ENCODE data around the gene EHD1.
A peak's percentile ranks its signal among the peaks of the same experiment; 100 is the strongest.

EHD1 gene

DNA sequence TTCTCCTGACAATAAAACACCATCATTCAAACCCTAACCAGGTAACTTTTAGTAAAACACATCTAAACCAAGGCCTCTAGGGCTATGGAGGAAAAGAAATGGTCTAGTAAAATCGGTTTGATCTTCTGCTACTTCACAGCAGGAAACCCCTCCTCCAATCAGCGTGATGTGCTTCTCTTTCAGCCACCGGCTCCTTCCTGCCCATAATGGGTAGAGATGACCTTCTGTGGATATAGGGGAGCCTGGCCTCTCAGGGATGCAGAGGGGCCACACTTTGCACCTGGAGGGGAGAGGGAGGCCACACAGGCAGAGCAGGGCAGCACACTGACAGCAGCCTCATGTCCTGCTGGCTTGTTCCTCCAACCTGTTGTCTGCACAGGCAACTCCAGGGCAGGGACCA is 6.9 kb downstream of the EHD1 start:
- no peak for DNase-seq

DNA sequence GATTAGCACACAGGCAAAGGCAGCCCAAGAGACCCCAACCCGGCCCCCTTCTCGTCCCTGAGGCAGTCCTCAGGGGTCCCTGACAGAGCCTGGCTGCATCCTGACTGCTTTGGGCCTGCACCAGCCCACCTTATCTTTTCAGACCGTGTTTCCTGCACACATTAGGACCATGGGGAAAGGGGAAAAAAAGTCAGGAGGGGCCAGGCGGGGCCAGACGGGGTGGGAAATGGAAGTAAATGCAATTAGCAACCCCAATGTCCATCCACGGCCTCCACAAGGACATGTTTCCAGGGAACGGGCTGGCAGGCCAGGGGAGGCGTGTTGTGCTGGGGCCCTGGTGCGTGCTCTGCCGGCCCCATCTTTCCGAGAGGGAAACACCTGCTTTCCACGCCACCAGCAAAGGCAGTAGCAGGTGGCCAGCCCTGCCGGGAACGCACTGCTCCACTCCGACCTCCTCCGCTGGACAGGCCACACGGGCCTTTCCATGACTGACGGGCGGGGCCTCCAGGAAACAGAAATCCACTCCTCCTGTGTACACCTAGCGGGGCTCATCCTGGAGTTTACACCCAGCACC is 7.4 kb downstream of the EHD1 start:
- no peak for DNase-seq

DNA sequence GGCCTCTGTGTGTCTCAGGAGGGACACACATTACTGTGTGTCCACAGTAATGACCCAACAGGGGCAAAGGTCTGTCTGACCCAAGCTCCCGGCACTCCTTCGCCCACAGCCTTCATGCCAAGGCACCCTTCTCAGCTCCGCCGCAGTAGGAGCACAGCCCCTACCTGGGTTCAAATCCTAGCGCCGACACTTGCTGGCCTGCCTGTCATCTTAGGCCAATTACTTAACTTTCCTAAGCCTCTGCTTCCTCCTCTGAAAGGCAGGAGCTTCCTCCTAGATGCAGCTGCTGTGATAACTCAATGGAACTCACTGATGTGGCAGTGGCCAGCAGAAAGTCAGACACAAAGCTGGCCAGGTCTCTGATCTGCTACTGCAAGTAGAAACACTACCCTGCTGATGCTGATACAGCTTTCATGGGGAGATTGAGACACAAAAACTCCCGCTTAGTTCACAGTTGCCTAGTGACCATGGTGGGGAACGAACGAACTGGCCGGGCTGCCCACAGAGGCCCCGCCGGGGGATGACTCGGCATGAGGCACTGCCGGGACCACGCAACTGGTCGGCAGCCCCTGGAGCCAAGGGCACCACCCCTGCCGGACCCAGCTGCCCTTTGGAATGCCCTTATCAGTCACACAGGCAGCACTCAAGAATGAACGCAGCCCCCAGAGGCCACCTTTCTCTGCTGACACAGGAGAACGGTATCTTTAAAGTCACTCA is 8.1 kb downstream of the EHD1 start:
- no peak for DNase-seq

DNA sequence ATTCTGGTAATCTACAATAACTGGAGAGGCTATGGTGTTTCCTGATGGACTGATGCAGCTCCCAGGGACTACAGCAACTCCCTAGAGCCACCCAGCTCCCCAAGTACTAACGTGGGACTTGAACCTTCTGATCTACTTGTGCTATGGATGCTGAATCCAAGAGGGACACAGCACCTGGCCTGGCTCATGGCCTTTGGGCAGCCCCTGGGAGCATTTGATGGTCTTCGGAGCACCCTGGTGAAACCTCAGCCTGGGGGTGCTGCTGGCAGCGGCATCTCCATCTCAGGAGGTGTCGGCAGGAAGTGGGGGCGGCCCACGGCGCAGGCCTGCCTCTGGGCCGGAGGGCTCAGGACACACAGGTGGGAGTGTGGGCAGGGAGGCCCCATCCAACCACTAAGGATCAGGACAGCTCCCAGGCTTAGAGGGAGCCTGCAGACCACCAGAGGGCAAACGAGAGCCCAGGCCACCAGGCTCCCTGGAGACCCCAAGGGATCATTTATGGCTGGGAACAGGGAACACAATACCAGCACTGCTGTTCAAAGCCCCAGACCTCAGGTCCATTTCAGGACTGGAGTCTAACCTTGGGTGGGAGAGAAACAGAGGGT is 8.7 kb downstream of the EHD1 start:
- no peak for DNase-seq

DNA sequence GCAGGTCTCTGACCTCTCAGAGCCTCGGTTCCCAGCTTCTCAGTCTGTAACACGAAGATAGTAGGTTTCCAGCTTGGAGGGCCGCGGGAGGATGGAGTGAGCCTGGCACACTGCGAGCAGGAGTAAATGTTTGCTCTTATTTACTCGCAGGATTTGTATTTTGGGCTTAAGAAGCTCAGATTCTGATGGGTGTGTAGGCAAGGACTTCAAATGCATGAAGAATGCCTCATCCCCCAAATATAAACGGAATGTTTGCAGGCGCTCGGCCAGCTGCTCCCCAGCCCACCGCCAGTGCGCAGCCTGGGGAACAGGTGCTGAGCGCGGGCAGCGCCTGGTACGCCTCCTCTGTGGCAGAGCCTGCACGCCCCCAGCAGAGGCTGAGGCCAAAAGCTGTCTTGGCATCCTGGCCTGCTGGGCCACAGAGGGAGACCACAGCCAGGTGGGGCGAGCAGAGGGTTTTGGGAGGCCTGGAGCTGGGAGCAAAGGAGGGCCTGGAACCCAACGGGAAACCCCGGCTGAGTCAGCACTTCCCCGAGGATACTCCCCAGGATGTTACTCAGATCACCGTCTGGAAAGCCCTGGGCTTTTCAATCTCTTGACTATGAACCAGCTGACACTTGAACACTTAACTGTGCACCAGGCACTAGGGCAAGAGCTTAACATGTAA is 9.4 kb downstream of the EHD1 start:
- DNase-seq: no peak

DNA sequence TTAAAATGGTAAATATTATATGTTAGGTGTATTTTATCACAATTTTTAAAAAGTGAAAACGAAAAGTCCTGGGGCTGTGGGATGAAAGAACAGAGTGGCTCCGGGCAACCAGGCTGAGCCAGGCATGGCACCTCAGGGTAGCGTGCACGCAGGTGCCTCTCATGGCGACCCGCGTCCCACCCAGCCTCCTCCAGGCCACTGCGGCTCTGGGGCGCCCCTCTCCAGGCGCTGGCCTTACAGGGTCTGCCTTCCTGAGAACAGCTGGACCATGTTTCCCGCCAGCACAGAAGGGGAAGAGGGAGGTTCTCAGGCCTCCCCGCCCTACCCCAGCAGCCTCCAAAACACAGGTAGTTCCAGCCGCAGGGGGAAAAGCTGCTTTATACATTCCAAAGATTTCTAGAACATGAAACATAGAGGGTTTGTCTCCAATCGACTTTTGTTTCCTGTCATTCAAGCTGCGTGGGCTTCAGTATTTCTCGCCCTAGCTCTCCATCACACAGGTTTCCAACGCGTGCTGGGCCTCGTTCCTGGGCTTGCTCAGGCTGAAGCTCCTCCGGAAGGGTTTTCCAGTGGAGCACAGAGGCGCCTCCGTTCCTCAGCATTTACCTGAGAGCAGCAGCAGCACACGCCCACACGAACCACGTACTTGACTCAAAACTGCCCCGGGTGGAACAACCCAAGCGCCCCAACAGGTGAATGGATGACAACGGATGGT is 10.5 kb downstream of the EHD1 start:
- DNase-seq: no peak

DNA sequence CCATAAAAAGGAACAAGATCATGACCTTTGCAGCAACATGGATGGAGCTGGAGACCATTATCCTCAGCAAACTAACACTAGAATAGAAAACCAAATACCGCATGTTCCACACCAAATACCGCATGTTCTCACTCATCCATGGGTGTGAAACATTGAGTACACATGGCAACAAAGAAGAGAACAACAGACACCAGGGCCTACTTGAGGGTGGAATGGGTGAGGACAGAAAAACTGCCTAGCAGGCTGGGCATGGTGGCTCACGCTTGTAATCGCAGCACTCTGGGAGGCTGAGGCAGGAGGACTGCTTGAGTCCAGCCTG is 12.3 kb downstream of the EHD1 start:
- DNase-seq: no peak

DNA sequence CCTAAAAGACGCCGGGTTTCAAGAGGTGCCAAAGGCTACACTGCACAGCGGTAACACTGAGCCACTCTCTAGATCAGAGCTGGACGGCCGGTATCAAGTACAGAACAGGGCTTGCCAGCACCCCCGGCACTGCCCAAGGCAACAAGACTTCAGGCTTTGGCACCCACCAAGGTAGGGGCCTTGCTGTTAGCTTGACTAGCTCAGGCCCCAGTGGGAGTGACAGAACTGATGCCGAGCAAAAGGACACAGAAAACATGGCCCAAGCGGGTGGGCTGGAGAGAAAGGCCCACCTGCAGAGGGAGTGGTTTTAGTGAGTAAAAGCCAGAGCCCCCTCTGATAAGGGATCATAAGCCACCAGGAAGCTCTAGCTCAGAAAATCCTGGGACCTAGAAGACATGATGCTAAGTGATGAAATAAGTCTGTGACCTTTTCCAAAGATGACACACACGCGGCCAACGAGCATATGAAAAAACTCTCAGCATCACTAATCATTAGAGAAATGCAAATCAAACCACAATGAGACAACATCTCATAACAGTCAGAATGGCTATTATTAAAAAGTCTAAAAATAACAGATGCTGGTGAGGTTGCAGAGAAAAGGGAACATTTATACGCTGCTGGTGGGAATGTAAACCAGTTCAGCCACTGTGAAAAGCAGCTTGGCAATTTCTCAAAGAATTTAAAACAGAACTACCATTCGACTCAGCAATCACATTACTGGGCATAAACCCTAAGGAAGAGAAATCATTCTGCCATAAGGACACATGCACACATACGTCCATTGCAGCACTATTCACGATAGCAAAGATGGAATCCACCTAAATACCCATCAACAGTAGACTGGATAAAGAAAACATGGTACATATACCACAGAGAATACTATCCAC is 12.9 kb downstream of the EHD1 start:
- DNase-seq: peak; percentile 74

DNA sequence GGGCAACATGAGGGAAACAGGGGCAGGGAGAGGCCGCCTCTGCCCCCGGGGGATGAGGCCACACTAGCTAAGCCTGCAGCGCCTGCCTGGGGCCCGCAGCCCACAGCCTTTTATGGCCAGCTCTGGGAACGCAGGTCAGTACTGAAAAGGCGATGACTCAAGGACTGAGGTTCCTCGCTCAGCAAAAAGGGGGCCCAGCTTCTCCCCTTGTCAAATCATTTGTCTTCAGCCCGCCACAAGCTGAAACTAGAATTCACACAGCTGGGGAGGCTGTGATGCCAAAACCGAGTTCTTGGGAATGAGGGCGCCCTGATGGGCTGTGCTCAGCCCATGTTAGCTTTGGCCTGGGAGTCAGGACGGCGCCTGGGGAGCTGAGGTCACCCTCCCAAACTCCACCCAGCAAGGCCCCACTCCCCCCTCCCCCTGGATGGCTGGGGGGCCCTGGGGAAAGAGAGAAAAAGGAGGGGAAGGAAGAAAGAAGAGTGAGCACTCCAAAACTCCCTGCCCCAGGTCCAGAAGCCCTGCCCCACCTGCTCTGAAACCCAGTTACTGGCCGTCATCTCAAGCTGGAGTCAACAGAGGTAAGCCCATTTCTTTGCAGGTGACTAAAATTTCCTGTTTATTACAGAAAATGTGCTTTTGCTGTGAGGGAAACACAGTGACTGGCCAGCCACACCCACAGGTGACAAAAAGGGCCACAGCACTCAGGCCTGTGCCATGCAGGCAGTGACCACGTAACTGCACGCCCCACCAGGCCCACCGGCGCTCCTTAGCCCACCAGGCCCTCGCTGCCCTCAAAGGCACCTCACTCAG is 13.7 kb downstream of the EHD1 start:
- DNase-seq: peak; percentile 65

DNA sequence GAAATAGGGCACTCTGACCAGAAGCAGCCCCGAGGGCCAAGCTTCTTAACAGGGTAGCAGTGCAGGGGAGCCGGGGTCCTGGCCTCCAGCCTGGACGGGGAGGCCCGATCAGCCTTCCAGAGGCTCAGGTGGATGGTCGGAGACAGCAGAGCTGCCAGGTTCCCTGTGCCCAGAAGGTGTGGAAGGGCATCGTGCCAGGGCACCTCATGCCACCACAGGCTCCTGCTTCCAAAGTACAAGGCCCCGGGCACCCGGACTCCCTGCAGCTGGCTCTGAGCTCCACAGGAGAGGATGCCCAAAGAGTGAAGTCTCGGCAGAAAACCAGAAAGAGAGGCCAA is 14.3 kb downstream of the EHD1 start:
- DNase-seq: no peak

DNA sequence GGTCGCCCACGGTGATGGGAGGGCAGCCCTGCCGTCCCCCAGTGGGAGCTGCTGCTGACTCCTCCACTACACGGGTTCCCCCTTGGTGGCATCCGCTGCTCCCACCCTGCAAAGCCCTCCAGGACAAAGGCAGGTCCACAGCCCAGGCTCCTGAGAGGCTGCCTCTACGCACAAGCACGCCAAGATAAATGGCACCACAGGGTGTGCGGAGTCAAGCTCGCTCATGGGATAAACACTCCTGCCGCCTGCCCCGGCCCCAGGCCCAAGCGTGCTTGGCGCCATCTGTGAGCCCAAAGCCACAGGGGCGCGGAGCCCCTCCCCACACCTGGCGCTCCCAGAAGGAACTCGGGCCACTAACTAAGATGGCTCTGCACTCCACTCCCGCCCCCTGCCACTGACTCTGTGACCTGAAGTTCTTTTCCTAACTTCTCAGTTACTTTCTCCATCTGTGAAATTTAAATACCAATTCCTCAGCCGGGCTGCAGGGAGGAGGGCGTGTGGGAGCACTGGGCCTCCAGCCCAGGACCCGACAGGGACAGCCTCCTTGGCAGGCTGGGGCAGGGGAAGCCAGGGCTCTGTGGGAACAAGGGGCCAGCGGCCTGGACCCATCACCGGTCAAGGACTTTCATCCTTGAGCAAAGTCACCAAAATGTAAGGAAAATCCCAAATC is 14.9 kb downstream of the EHD1 start:
- DNase-seq: no peak

DNA sequence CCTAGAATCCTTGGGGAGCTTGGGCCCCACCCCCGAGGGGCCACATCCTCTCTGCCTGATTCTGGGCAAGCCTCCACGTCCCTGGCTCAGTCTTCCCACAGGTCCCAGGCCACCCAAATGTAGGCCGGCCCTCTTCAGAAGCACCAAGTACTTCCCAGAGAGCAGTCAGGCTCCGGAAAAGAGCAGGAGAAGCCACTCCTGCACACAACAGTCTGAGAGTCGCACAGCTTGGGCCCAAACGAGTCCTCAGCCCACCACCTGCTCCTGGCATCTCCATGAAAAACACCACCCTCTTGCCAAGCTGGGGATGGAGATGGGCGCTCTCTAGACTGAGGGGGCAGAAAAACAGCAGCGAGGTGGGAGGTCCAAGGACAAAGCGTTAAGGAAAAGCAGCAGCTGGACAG is 15.4 kb downstream of the EHD1 start:
- no peak for DNase-seq

DNA sequence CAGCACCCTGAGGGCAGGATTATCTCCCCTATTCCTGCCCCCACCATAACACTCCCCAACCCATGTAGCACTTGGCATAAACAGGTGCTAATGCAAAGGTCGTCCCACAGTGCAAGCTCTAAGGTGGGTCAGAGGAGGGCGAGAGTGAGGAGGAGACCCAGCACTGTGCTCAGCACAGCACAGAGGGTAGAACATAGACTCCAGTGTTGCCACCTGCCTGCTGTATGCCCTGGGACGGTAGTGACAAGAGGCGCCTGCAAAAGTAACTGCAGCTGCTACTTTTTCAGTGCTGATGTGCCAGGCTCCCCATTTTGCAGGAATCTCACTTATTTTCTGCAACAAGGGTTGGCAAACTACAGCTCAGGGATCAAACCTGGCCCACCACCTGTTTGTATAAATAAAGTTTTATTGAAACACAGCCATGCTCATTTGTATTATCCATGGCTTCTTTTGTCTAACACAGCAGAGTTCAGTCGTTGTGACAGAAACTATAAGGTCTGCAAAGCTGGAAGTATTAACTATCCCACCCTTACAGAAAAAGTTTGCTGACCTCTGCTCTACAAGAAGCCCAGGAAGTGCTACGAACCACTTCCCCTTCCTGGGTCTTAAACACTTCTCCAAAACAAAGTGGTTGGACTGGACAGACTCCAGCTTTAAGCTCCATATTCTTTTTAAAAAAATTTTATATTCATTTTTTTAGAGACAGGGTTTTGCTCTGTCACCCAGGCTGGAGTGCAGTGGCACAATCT is 17.0 kb downstream of the EHD1 start:
- no peak for DNase-seq

DNA sequence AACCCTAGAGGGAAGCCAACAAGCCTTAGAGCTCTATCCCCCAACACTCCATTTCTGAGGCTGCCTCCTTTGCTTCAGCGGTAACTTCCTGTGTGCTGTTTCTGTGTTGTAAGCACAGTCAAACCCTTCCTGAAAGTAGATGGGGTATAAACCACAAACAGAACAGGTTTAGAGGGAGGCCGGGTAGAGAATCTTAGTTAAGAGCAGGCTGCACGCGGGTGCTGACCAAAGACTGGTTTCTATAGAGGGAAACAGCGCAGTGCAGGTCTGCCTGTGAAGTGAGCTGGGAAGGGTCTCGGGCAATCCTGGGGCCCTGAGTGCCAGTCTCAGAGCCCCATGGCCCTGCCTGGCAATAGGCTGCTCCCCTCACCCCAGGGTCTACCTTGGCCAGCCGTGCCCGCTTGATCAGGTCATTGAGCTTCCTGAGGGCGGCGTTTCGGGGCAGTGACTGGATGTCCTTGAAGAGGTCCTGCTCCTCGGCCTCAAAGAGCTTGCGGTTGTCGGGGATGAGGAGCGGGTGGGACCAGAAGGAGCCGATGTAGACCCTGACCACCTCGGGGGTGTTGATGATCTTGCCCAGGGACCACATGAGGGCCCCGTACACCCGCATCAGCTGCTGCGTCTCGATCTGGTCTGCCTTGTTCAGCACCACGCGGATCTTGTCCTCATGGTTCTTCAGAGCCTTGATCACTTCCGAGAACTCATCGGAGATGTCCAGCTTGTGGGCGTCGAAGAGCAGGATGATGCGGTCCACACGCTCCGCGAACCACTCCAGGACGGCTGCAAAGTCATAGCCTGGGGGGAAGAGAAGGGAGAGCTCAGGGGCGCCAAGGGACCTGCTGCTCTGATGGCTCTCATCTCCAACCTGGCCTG is 18.6 kb downstream of the EHD1 start:
- peak; percentile 79 for DNase-seq

DNA sequence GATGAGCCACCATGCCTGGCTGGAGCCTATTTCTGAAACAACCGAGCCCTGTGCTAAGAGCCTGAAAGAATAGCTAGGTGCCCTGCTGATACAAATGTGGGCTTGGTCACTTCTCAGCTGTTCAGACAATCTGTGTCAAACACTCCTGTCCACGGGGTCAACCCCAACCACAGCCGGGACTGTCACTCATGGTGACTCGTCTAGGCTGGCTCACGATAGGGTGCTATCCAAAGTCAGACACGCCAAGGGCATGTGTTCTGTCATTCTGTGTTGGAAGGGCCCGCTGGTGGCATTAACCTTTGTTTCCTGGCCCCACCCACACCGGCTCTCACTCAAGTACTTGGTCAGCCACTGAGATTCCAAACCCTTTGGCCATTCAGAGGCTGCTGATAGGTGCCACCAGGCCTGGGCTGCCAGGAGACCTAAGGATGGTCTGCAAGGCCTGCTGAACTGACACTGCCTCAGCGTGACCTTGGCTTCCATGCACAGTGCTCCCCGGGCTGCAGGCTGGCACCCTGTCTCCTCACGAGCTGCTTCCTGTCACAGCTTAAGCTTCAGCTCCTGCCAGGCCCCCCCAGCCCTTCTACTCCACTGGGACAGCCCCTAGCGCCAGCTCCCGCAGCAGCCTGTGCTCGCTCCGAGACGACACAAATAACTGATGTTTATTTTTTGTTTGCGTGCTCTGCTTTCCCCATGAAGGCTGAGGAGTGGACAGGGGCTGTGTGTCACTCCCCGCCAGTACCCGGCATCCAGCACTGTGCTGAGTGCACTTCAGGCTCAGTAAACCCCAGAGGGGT is 19.8 kb downstream of the EHD1 start:
- DNase-seq: peak; percentile 51

DNA sequence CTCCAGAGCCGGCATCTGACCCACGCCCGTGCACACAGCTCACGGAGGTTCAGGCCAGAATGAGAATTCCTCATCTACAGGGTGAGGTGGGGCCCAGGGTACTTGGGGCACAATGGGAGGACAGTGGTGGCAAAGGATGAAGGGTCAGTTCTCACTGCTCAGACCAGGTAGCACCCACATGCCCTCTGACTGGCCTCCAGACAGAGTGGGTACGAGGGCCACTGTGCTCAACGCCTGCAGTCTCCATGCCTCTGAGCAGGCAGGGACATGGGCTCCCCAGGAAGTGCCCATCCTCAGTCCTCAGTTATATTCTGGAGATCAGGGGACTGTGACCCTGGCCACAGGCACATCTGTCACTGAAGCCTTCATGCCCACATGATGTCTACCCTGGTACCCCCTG is 20.9 kb downstream of the EHD1 start:
- DNase-seq: no peak

DNA sequence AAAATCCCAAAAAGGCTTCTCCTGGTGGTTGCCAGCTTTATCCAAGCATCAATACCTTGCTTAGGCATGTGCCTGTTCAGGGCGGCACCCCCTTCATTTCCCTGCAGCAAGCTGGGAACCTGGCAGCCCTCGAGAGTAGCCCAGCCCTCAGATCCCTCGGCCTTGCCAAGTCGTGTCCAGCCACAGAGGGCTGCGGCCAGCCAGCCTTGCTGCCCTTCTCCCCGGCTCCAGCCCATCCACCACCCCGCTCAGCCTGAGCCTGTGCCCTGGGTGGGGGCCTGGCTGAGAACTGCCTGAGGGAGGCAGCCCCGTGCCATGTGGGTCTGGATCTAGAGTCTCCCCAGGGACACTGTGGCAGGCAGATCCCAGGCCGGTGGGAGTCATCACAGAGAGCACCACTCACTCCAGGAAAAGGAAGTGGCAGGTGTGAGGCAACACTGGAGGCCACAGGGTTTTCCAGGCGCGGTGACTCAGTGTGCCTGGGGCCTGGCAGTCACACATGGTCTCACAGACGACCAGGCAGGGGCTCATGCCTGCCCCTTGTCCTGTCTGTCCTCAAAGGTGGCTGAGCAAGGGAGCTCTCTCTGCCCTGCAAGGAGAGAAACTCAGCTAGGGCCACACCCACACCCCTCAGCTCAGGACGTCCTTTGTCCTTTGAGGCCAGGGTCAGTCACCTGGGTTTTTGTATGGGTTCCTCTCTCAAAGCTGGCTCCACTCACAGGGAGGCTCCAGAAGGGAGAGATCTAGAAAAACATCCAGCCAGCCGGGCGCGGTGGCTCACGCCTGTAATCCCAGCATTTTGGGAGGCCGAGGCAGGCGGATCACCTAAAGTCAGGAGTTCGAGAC is 21.8 kb downstream of the EHD1 start:
- DNase-seq: peak; percentile 47

All from CD4-positive, alpha-beta T cell treated with Interleukin-4 for 4 hours (primary cell).